NCI-H1048 (cell line): ENCODE measurements around the gene PRG2.
"Not testable (repeated sequence)": the region's sequence is repeated elsewhere in the genome, so short reads cannot be mapped to it uniquely, and the experiment has no call there.

Source experiments
- DNase-seq: peaks from one replicate; lab custom pipeline; 2025; lab: John Stamatoyannopoulos, UW

PRG2 gene

DNA sequence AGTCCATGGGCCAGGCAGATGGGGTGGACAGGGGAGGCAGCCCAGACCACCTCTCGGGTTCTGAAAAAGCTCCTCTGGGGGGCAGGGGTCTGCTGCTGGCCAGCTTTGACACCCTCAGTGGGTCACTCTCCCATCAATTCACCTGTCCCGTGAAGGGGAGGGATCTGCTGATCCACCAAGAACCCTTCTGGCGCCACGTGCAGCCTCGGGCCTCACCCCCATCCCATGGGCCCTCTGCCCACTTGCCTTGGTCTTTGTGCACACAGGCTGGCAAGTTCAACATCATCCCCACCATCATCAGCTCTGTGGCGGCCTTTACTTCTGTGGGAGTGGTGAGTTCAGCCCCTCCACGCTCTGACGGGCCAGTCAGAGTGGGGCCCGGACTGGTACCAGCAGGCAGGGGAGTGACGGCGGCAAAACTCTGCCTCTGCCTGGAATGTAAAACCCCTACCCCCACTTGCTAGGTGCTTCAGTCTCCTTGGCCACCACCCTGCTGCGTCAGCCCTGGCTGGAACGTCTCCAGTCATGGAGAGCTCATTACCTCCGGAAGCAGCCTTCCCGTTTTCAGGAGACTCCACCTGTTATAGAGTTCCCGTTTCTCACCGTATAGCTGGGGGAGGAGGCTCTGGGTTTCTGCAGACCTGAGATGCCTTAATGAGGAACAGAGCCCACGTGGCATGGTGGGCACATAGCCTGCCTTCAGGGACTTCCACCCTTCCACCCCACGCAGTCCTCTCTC lies 22.2 kb downstream of the PRG2 start:
- no peak for DNase-seq

DNA sequence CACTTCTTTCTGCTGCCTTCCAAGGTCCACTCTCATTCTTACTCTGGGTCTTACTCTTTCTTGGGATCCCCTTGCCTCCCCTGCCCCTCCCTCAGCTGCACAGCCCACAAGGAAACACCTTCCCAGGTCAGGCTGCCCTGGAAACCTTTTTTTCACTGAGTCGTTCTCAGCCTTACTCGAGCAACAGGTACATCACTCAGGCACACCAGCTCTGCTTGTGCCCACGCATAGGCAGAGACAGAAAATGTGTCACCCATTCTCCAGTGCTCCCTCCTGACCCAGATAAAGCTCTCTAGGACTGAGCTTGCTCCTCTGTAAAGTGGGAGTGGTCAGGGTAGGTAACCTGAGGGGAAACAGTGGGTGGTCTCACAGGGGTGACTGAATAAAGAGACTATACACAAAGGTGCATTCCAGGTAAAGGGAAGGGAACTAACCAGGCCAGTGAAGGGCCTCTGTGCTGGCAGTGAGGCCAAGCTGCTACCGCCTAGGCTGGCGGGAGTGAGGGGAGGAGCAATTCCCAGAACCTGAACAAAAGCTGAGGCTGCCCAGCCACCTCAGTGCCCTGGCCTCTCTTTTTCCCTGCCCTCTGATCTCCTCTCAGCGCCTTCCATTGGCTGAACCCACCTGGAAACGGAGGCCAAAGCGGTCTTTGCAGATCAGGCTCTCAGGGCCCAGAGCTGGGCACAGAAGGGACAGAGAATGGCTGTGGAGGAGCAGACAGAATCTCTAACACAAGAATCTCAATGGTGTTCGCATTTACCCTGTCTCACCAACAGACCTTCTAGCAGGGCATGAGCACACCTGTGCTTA lies 25.4 kb downstream of the PRG2 start:
- no peak for DNase-seq

DNA sequence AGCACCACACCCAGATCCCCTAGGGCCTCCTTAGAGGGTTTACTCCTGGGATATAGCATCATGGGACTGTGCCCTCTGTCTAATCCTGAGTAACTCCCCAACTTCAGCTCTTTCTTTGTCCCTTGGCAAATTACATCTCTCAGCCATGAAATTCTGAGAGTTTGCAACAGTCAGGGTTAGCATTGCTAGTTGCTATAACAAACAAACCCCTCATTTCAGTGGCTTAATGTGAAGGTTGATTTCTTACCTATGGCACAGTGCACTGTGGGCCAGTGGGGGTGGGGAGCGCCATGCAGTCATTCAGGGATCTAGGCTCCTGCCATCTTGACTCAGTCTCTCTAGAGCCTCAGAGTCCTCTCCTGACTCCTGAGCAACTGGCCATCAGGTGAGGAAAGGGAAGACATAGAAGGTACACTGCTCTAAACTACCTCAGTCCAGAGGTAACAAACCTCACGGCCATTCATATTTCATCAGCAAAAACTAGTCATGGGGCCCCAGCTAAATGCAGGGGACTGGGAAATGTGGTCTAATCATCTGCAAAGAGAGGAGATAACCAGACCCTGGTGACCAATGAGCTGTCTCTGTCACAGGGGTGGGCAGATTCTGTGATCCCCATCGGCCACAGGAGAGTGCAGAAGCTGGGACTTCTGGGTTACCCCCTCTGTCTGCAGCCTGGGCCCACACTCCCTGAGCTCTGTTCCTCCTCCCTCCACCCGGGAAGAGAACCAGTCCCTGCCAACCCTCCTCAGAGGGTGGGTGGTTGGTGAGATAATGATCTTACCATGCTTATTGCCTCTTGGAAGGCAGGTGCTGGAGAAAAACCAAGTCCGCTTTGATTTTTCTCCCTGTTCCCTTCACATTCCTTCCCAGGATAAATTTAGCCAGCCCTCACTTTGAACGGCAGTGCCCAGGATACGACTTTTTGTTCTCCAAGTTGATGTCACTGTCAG lies 27.0 kb downstream of the PRG2 start:
- no peak for DNase-seq

DNA sequence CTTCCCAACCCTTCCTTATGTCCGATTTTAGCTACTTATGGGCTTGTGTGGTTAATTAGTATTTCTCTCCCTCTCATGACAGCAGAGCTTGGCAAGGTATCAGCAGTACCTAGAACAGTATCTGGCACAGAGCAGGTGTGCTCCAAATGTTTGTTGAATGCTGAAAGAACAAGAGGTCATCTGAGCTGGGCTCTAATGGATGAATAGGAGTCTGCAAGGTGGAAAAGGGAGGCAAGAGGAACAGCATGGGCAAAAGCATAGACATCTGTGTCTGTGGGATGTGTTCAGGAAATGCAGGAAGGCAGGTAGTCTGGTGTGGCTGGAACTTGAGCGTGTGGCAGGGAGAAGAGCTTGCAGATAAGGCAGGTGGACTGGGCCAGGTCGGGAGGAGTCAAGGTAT lies 28.5 kb downstream of the PRG2 start:
- DNase-seq = no peak

DNA sequence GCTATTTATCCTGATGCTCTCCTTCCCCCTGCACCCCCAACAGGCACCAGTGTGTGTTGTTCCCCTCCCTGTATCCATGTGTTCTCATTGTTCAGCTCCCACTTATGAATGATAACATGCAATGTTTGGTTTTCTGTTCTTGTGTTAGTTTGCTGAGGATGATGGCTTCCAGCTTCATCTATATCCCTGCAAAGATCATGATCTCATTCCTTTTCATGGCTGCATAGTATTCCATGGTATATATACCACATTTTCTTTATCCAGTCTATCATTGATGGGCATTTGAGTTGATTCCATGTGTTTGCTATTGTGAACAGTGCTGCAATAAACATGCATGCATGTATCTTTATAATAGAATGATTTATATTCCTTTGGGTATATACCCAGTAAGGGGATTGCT lies 29.0 kb downstream of the PRG2 start:
- DNase-seq = not testable (repeated sequence)

DNA sequence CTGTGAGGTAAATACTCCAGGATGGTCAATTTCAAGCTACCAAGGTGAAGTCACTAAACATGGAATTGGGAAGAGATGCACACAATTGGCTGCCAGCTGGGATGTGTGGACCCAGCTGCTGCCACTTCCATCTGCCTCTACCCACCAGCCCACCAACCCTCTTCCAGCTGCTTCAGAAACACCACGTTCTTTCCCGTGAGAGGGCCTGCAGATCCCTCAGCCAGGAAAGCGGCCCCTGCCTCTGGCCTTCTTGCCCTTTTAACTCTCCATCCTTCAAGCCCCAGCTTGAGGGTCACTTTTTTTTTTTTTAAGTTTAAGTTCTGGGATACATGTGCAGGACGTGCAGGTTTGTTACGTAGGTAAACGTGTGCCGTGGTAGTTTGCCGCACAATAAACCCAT lies 29.5 kb downstream of the PRG2 start:
- DNase-seq = no peak

DNA sequence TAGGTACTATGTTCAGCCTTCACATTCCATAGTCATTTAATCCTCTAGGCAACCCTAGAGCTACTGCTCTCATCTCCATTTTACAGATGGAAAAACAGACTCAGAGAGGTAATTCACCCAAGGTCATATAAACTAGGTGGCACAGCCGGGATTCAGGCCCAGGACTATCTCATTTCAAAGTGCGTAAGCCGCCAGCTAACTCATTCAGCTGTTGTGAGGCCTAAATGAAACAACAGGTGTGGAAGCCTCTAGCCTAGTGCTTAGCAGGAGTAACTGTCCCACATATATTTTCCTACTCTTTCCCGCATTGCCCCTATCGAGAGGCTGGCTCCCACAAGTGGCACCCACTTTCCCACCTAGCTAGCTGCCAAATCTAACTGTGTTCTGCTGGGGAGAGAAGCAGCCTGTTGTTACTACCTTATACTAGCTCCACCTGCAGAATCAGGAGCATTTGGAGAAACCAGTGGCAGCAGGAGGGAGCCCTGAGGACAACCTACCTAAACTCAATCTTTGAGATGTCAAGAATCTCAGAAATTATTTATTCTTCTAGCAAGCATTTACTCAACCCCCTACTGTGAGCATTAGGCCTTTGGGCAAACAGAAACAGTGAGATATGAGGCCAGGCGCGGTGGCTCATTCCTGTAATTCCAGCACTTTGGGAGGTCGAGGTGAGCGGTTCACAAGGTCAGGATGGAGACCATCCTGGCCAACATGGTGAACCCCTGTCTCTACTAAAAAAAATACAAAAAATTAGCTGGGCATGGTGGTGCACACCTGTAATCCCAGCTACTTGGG lies 30.4 kb downstream of the PRG2 start:
- DNase-seq = no peak

DNA sequence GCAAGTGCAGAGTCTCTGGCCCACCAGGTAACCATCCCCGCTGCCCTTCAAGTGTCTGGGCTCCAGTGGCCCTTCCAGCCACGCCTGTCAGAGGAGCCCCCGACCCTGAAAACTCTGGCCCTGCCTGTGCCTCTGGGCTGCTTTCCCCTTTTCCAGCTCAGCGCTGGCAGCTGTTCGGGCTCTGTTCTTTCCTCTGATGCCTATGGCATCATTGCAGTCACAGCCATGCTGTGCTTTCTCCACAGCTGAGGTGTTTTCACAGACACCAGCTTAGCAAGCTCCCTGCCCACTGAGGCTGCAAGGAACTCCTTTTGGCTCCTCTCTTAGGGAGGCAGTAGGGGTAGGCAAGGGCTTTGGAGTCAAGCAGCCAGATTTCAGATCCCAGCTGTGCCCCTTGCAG lies 31.1 kb downstream of the PRG2 start:
- DNase-seq = no peak

DNA sequence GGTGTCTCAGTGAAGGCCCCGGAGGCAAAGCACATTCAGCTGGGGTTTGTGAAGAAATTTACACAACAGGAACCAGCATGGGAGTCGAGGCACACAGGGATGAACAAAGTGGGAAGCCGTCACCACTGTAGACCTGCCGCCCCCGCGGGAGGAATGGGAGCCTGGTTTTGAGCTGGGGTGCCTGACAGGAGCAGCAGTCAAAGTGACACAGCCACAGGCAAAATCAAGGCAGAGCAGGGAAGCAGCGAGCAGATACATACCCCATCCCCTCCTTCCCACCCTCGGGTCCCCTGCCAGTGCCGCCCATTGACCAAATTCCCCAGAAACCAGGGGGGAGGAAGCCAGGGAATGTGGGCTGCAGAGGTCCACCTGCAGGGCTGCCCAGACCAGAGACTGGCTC lies 31.5 kb downstream of the PRG2 start:
- no peak for DNase-seq

DNA sequence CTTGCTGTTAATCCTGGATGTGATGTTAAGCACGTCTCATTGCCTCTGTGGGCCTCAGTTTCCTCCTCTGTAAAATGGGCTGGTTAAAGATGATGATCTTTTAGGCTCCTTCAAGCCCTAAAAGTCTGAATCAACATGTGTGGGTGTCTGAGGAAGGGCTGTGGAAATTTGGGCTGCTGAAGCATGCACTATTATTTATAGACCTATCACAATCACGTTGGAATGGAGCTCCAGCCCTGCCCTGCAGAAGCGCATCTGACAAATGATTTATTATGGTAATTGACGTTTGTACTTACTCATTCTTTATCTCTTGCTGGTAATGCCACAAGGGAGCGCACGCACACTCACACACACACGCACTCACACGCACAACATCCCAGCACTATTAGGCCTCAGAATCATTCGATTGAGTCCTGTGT lies 31.9 kb downstream of the PRG2 start:
- no peak for DNase-seq

DNA sequence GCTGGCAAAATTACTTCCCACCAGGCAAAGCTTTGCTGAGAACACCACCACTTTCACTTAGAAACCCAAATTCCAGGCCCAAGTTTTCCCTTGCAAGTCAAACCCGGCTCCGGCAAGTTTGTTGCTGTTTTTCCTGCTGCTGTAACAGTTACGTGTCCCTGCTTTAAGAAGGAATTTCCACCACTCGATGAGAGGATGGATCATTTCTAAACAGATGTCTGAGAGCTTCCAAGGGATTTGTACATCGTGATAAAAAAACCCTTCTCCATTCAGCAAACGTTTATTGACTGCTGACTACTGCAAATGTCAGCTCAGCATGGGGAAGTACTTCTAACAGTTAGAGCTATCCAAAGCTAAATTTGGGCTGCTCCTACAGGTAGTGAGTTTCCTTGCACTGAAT lies 32.6 kb downstream of the PRG2 start:
- DNase-seq = no peak

DNA sequence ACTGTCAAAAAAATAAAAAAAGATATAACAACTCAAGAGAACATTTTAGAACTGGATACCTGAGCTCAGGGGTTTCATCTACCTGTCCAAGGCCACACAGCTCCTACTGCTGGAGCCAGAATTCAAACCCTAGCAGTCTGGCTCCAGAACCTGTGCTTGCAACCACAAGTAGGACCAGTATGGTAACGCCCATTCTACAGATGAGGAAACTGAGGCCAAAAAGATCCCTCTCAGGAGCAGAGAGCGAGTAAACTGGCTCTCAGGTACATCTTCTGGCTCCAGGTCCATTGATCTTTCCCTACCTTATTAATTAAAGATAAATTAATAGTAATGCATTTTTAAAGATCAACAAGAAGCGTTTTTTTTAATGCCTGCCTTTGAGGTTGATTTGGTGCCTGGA lies 33.1 kb downstream of the PRG2 start:
- no peak for DNase-seq

DNA sequence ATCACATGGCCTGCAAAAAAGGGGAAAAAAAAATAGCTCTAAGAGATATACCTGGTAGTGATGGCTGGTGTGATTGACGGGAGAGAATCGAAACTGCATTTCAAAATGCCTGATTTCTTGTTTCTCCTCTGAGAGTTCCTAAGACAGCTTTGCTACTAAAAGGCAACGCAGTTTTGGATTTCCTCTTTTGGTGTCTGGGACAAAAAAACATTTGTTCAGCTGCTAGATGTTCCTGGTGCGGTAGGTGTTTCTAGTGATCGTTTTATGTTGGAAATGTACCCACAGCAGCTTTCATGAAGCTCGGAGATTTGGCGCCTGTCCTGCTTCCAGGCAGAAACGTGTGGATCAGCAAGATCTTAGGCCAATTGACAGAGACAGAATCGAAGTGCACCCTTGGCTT lies 34.2 kb downstream of the PRG2 start:
- no peak for DNase-seq

DNA sequence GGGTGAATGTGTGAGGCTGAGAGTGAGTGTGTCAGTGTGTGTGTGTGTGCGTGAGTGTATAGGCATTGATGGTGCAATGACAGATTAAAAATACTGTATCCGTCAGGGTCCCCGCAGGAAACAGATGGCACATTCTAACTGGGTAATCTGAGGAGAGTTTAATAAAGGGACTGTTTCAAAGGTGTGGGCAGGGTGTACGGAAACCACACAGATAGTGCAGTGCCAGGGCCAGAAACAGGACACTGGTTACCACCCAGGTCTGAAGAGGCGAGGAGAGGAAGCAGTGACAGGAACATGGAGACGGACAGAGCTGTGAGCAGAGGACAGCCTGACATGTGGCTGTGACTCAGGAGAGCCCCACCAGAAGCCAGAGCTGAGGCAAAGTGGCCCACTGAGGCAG lies 35.8 kb downstream of the PRG2 start:
- DNase-seq = no peak

DNA sequence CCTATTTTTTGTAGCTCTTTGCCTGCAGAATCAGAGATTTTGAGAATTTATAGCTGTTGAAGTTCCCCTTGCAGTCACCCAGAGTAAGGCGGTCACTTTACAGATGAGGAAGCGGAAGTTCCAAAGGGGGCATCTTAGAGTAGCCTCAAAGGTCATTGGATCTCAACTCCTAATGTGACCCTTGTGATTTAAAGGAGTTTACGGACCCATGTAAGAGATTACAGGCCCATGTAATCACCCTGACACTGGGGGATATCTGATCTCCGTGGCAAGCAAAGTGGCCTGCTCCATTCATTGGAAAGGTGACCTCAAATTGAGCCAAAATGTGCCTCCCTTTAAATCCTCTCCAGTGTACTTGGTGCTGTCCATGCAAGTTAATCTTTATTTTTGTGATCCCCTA lies 36.6 kb downstream of the PRG2 start:
- DNase-seq = no peak

DNA sequence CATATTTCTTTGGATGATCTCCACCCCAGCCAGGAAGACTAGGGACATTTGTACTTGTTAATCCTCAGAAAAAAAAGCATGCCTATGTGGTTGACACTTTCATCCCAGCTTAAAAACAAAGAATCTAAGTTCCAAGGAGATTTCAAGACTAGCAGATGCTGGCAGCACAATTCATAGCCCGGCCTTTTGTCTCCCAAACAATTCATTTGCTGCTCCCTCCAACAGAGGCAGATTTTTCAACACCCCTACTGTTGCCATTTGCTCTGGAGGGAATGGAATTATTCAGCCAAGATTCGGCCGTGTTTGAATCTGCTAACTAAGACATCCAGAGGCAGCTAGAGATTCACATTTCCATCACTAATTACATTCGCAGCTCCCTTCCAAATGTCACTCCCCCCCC lies 37.0 kb downstream of the PRG2 start:
- no peak for DNase-seq

DNA sequence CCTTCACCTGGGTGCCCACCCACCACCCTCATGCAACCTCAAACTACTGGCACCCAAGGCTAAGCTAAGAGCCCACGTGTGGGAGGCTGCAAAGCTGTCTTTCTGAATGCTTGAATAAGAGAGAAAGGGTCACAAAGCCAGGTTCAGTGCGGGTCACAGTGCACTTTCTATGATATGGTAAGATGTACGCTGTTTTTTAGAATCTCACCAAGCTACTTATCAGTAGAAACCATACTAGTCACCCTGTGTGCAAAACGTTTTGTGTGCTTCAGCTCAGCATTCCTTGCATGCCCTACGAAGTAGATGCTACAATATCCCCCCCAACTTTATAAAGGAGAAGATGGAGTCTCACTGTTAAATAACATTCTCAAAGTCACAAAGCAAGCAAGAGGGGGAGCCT lies 37.4 kb downstream of the PRG2 start:
- no peak for DNase-seq

DNA sequence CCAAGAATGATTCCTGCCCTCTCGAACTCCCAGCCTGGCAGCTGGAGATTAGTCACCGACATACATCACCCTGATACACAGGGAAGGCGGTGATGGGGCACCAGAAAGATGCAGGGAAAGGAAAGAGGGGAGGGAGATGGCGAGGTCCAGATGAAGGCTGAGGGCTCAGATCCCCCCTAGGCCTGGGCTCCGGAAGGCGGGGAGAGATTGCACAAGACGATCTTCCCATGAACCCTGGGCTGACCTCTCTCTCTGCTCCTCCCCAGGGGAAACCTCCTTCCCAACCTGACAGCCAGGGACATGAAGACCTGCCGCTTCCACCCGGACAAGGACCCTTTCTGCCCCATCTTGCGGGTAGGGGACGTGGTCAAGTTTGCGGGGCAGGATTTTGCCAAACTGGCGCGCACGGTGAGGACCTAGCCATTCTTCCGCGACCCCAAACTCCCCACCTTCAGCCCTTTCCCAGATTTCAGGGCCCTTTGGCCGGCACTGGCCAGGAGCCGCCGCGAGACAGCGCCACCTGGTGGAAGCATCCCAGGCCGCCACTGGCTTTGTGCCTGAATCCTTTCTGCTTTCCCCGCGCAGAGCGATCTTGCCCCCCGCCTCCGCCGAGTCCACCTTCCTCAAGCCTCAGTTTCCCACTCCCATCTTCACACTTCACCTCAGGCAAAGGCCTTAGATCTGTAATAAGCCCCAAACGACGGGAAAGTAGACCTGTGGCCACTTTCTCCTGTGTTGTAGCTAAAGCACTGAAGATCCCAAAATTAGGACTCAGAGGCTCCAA lies 40.8 kb downstream of the PRG2 start:
- no peak for DNase-seq

DNA sequence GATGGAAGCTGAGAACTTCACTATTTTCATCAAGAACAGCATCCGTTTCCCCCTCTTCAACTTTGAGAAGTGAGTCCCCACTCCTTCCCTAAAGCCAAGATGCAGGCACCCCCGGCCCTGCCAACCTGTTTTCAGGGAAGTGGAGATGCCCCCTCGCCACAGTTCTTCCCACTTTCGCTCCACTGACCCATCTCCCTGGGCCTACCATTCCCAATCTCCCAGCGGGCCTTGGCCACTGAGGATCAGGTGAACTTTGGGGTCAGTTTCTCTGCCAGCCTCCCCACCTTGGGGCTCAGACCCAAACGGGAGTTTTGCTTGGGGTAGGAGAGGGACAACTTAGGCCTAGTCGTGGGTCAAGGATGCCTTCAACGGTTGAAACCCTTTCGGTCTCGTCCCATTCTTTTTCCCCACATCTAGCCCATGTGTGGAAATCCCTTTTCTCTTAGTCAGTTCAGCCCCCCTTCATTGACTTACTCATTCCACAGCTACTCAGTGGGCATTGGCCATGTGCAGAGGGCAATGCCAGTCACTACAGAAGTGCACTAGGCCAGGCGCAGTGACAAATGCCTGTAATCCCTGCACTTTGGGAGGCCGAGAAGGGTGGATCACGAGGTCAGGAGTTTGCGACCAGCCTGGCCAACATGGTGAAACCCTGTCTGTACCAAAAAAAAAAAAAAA lies 41.7 kb downstream of the PRG2 start:
- no peak for DNase-seq

DNA sequence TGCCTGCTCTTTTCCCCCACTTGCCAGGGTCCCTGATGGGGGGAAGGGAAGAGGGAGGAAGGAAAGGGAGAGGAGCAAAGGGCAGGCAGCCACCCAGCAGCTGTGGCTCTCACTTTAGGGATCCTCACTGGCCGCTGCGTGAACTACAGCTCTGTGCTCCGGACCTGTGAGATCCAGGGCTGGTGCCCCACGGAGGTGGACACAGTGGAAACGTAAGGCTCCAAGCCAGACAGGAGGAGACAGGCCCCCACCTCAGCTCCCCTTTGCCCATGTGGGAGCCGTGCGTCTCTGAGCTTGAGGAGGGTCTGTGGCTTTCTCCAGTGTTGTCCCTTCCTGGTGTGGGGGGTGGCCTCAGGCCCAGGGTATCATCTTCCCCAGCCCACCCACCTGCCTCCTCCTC lies 42.4 kb downstream of the PRG2 start:
- DNase-seq = no peak
